Spinal cord (tissue), 10 donors: Measurements from ENCODE around the gene RAB26. TPM values are rescaled to one million over a fixed set of nuclear protein-coding genes. Genes with fewer than 3 reads are reported as not detected.

Experiments
- DNase-seq, 6 donors: peaks; one replicate each; pipeline versions ENCODE4 v3.0.0 to v3.0.0-alpha.2; 2013 to 2015; ENCODE audit warnings: low spot score in 6 of 6, low read depth in 4 of 6
- H3K27ac ChIP-seq: one replicate; pipeline ENCODE4 v1.5.1; 2013; ENCODE audit warnings: low read depth, low read length, control low read depth
- H3K27me3 ChIP-seq: one replicate; pipeline ENCODE4 v1.6.1; 2013; ENCODE audit warnings: low read length; ENCODE audit not compliant: control insufficient read depth, insufficient read depth
- H3K36me3 ChIP-seq: one replicate; pipeline ENCODE4 v1.6.1; 2013; ENCODE audit warnings: low read length; ENCODE audit not compliant: control insufficient read depth, insufficient read depth
- H3K4me1 ChIP-seq: one replicate; pipeline ENCODE4 v1.6.1; 2013; ENCODE audit warnings: low read length; ENCODE audit not compliant: control insufficient read depth, insufficient read depth
- H3K4me3 ChIP-seq: one replicate; pipeline ENCODE4 v1.5.1; 2013; ENCODE audit warnings: low read depth, low read length, control low read depth
- H3K9me3 ChIP-seq: one replicate; pipeline ENCODE4 v1.6.1; 2013; ENCODE audit warnings: low read length; ENCODE audit not compliant: control insufficient read depth, insufficient read depth
- WGBS: methylation state at CpG from one replicate; pipeline ENCODE4 v1.1.5; 2013; ENCODE audit warnings: missing lambda C conversion rate; ENCODE audit not compliant: insufficient coverage; 5-methylcytosine and 5-hydroxymethylcytosine counted together
- polyA plus RNA-seq, 2 donors: library from polyadenylated mRNA; unstranded; fragments of 120-200 nt; gene quantifications; one replicate each; pipeline ENCODE4 v1.2.1, GENCODE V29; 2013; ENCODE audit not compliant: insufficient read length in 2 of 2
- total RNA-seq, 2 donors: library from RNA; depleted of rRNA in 1 of 2; stranded (reverse); fragments of 120-200 nt in 1 of 2; fragments of >200 nt in 1 of 2; gene quantifications; one replicate each; pipeline versions ENCODE4 v1.2.3 to v1.2.4, GENCODE V29; 2013 to 2014
- donor health status: healthy.

RAB26 gene
- total and polyA plus RNA-seq, 4 donors: 6.6 to 29.8 (median 17.5) TPM

- H3K4me3 ChIP-seq: no peak overlapping the region
These were observed 2.2 kb downstream of the RAB26 start for GRCh38 chr16:2150418-2151187.

GRCh38 chr16:2151188-2152091, 3.0 kb downstream of the RAB26 start:
- H3K36me3 ChIP-seq: peaks cover 45% of the 10 kb centered on the region

More at GRCh38 chr16:2150418-2151187, 2.2 kb downstream of the RAB26 start:
- no peaks in the 10 kb centered on the region for H3K9me3 ChIP-seq
- no peaks in the 10 kb centered on the region for H3K27me3 ChIP-seq
- 26% methylated on average over 13 of the region's 18 CpGs for WGBS
- H3K27ac ChIP-seq: no peak overlapping the region
- peaks cover 77% of the 10 kb centered on the region for H3K4me1 ChIP-seq
- peaks cover 45% of the 10 kb centered on the region for H3K36me3 ChIP-seq
- no peak for DNase-seq

GRCh38 chr16:2152695-2153506, 4.5 kb downstream of the RAB26 start:
- H3K27ac ChIP-seq: peak overlapping the region; percentile 33

More at GRCh38 chr16:2151188-2152091, 3.0 kb downstream of the RAB26 start:
- no peak for DNase-seq
- Histone ChIP-seq H3K4me1 (peaks cover 81% of the 10 kb centered on the region), H3K4me3 (no peak overlapping the region), H3K27me3 (no peaks in the 10 kb centered on the region), H3K9me3 (no peaks in the 10 kb centered on the region), H3K27ac (no peak overlapping the region)
- WGBS: 79% methylated on average over 11 of the region's 13 CpGs

GRCh38 chr16:2154533-2155090, 6.2 kb downstream of the RAB26 start:
- H3K27me3 ChIP-seq: no peaks in the 10 kb centered on the region
- peak overlapping the region; percentile 33 for H3K27ac ChIP-seq
- peaks cover 66% of the 10 kb centered on the region for H3K36me3 ChIP-seq
- peak overlapping the region; percentile 85 for H3K4me3 ChIP-seq
- no peak for DNase-seq
- 3% methylated on average over 22 of the region's 23 CpGs for WGBS
- peaks cover 86% of the 10 kb centered on the region for H3K4me1 ChIP-seq
- no peaks in the 10 kb centered on the region for H3K9me3 ChIP-seq

More at GRCh38 chr16:2152695-2153506, 4.5 kb downstream of the RAB26 start:
- Histone ChIP-seq H3K36me3 (peaks cover 51% of the 10 kb centered on the region), H3K4me3 (peak overlapping the region; percentile 85), H3K27me3 (no peaks in the 10 kb centered on the region), H3K9me3 (no peaks in the 10 kb centered on the region), H3K4me1 (peaks cover 83% of the 10 kb centered on the region)
- DNase-seq: no peak
- WGBS: 47% methylated on average over 24 of the region's 25 CpGs

GRCh38 chr16:2155091-2155950, 6.9 kb downstream of the RAB26 start, which contains the start of gene TRAF7:
TRAF7 (plus strand) TSS chr16:2155782; CDS start chr16:2163921, 8,139 bp downstream.
- Histone ChIP-seq H3K36me3 (peaks cover 66% of the 10 kb centered on the region), H3K9me3 (no peaks in the 10 kb centered on the region), H3K27ac (peak within 1 kb of the TSS; percentile 83), H3K4me3 (peak within 1 kb of the TSS; percentile 85), H3K27me3 (no peaks in the 10 kb centered on the region), H3K4me1 (peaks cover 86% of the 10 kb centered on the region)
- WGBS: under 1% methylated on average over 92 of the region's 94 CpGs
- peak; percentile 100 for DNase-seq

GRCh38 chr16:2155977-2156848, 7.8 kb downstream of the RAB26 start:
- Histone ChIP-seq H3K36me3 (peaks cover 62% of the 10 kb centered on the region), H3K27ac (peak overlapping the region; percentile 83), H3K4me1 (peaks cover 86% of the 10 kb centered on the region), H3K27me3 (no peaks in the 10 kb centered on the region), H3K4me3 (peak overlapping the region; percentile 62), H3K9me3 (no peaks in the 10 kb centered on the region)
- WGBS: 6% methylated on average over 35 of the region's 47 CpGs
- peak in 2 of 6 donors; percentile 36 to 68 for DNase-seq

GRCh38 chr16:2156849-2157224, 8.4 kb downstream of the RAB26 start:
- WGBS: 54% methylated on average over 4 of the region's 5 CpGs
- Histone ChIP-seq H3K9me3 (no peaks in the 10 kb centered on the region), H3K27me3 (no peaks in the 10 kb centered on the region), H3K4me1 (peaks cover 86% of the 10 kb centered on the region), H3K4me3 (peak overlapping the region; percentile 62), H3K36me3 (peaks cover 62% of the 10 kb centered on the region), H3K27ac (peak overlapping the region; percentile 83)
- no peak for DNase-seq
